HepG2 (cell line): ENCODE measurements around the gene BEST2. TPM values are rescaled to one million over a fixed set of nuclear protein-coding genes. Genes with fewer than 3 reads are reported as not detected.

Experiments used
- CBX5 ChIP-seq: sonication (generic); formaldehyde crosslinking; IDR thresholded peaks from 2 replicates; pipeline ENCODE4 v1.4.0; 2020; ENCODE audit warnings: missing genetic modification reagents, borderline replicate concordance
- CCAR2 ChIP-seq: fragments of 200-400 bp; formaldehyde crosslinking; optimal IDR thresholded peaks from 2 replicates; pipeline ENCODE3; 2018; ENCODE audit warnings: low read depth, mild to moderate bottlenecking, low read length, moderate library complexity
- DPF2 ChIP-seq: sonication (generic); formaldehyde crosslinking; IDR thresholded peaks from 2 replicates; pipeline ENCODE4 v1.4.0; 2020; ENCODE audit warnings: mild to moderate bottlenecking, low read depth, missing genetic modification reagents, borderline replicate concordance
- FOXC1 ChIP-seq: sonication (generic); formaldehyde crosslinking; IDR thresholded peaks from 2 replicates; pipeline ENCODE4 v1.8.0; 2022; ENCODE audit warnings: mild to moderate bottlenecking, missing genetic modification reagents, borderline replicate concordance
- HIVEP1 ChIP-seq: sonication (generic); formaldehyde crosslinking; IDR thresholded peaks from 2 replicates; pipeline ENCODE4 v1.4.0; 2020; ENCODE audit warnings: mild to moderate bottlenecking, missing genetic modification reagents
- MED1 ChIP-seq: sonication (generic); formaldehyde crosslinking; IDR thresholded peaks from 2 replicates; pipeline ENCODE4 v1.4.0; 2020; ENCODE audit warnings: missing genetic modification reagents
- MXD3 ChIP-seq: IDR thresholded peaks from 2 replicates; pipeline ENCODE4 v1.6.1; 2016; ENCODE audit warnings: mild to moderate bottlenecking, missing biosample characterization, missing genetic modification reagents
- PRDM4 ChIP-seq: sonication (generic); formaldehyde crosslinking; IDR thresholded peaks from 2 replicates; pipeline ENCODE4 v1.9.0; 2021; ENCODE audit warnings: missing genetic modification reagents, borderline replicate concordance
- PRPF4 ChIP-seq: fragments of 200-400 bp; formaldehyde crosslinking; IDR thresholded peaks from 2 replicates; pipeline ENCODE4 v1.6.1; 2016; ENCODE audit warnings: low read length, low read depth; ENCODE audit not compliant: poor library complexity, severe bottlenecking
- RFXAP ChIP-seq: sonication (generic); formaldehyde crosslinking; IDR thresholded peaks from 2 replicates; pipeline ENCODE4 v1.4.0; 2020; ENCODE audit warnings: missing genetic modification reagents, borderline replicate concordance
- SIX4 ChIP-seq: sonication (generic); formaldehyde crosslinking; IDR thresholded peaks from 2 replicates; pipeline ENCODE4 v1.4.0; 2020; ENCODE audit warnings: missing genetic modification reagents
- SOX5 ChIP-seq: IDR thresholded peaks from 2 replicates; pipeline ENCODE4 v1.6.1; 2016; ENCODE audit warnings: borderline replicate concordance
- THAP11 ChIP-seq: IDR thresholded peaks from 2 replicates; pipeline ENCODE4 v1.6.1; 2016; ENCODE audit warnings: missing biosample characterization, missing genetic modification reagents
- TIGD3 ChIP-seq: sonication (generic); formaldehyde crosslinking; IDR thresholded peaks from 2 replicates; pipeline ENCODE4 v1.5.1; 2020; ENCODE audit warnings: mild to moderate bottlenecking, missing genetic modification reagents, borderline replicate concordance
- TOPORS ChIP-seq: sonication (generic); formaldehyde crosslinking; IDR thresholded peaks from 2 replicates; pipeline ENCODE4 v1.8.0; 2023; ENCODE audit warnings: mild to moderate bottlenecking, missing genetic modification reagents
- ZBTB43 ChIP-seq: sonication (generic); formaldehyde crosslinking; conservative IDR thresholded peaks from 2 replicates; pipeline ENCODE4 v1.4.0; 2020; ENCODE audit warnings: missing genetic modification reagents
- ZBTB46 ChIP-seq: sonication (generic); formaldehyde crosslinking; IDR thresholded peaks from 2 replicates; pipeline ENCODE4 v1.4.0; 2020; ENCODE audit warnings: mild to moderate bottlenecking, missing genetic modification reagents, borderline replicate concordance
- ZFP82 ChIP-seq: sonication (generic); formaldehyde crosslinking; IDR thresholded peaks from 2 replicates; pipeline ENCODE4 v1.5.1; 2020; ENCODE audit warnings: mild to moderate bottlenecking, missing genetic modification reagents, borderline replicate concordance
- ZKSCAN8 ChIP-seq: IDR thresholded peaks from 2 replicates; pipeline ENCODE4 v1.6.1; 2016; ENCODE audit warnings: borderline replicate concordance, missing genetic modification reagents, missing compliant biosample characterization
- ZNF556 ChIP-seq: sonication (generic); formaldehyde crosslinking; IDR thresholded peaks from 2 replicates; pipeline ENCODE4 v1.4.0; 2020; ENCODE audit warnings: mild to moderate bottlenecking, missing genetic modification reagents, borderline replicate concordance
- ZNF747 ChIP-seq: sonication (generic); formaldehyde crosslinking; IDR thresholded peaks from 2 replicates; pipeline ENCODE4 v1.8.1; 2023; ENCODE audit warnings: missing genetic modification reagents, mild to moderate bottlenecking, borderline replicate concordance
- polyA plus RNA-seq, 8 experiments: library from polyadenylated mRNA; depleted of rRNA in 3 of 8; stranded (reverse) in 7 of 8; unstranded in 1 of 8; fragments of >200 nt; fragmentation: Illumina TruSeq in 4 of 8; extraction: Trizol in 4 of 8; gene quantifications; 2 replicates each; pipeline versions ENCODE4 v1.2.1 to v1.2.3, GENCODE V29; 2011 to 2016; ENCODE audit warnings: low read depth in 4 of 8, missing spikeins in 1 of 8, mixed read lengths in 1 of 8; ENCODE audit not compliant: insufficient read depth in 1 of 8
- total RNA-seq, 5 experiments: library from RNA; depleted of rRNA; stranded (reverse); fragments of >200 nt; fragmentation: Illumina TruSeq; extraction: Trizol; gene quantifications; 2 replicates each; pipeline ENCODE4 v1.2.3, GENCODE V29; 2016; ENCODE audit warnings: low read depth in 1 of 5

The BEST2 gene
- total and polyA plus RNA-seq, 2 of the 13 experiments (the other 11 are each of a cell fraction or from before 2014, with no cell fraction given) = not detected

- peak; percentile 85; the same call in 1 of the 2 replicates for TF ChIP-seq ZNF747 (CRISPR knock-in tag)
- 0 out of 2 replicates have a peak, but pooled peaks have one; percentile 47 for TF ChIP-seq SOX5 (CRISPR knock-in tag)
- no peak for TF ChIP-seq CCAR2
- TF ChIP-seq RFXAP (CRISPR knock-in tag) = 0 out of 2 replicates have a peak, but pooled peaks have one; percentile 70
- peak; percentile 91; the same call in 1 of the 2 replicates for TF ChIP-seq ZNF556 (CRISPR knock-in tag)
- no peak for TF ChIP-seq PRDM4 (CRISPR knock-in tag)
- peak; percentile 91 for TF ChIP-seq THAP11 (CRISPR knock-in tag)
- TF ChIP-seq ZBTB43 (CRISPR knock-in tag) = peak; percentile 24; the same call in 1 of the 2 replicates
- TF ChIP-seq TOPORS (CRISPR knock-in tag) = peak; percentile 70; the same call in 1 of the 2 replicates
- no peak for TF ChIP-seq PRPF4
- TF ChIP-seq MED1 (CRISPR knock-in tag) = peak; percentile 73
- peak; percentile 84; the same call in 1 of the 2 replicates for TF ChIP-seq MXD3 (CRISPR knock-in tag)
- peak; percentile 91 for TF ChIP-seq FOXC1 (CRISPR knock-in tag)
- TF ChIP-seq ZFP82 (CRISPR knock-in tag) = peak; percentile 95
- no peak for TF ChIP-seq ZBTB46 (CRISPR knock-in tag)
- TF ChIP-seq TIGD3 (CRISPR knock-in tag) = peak; percentile 88; the same call in 1 of the 2 replicates
- TF ChIP-seq CBX5 (CRISPR knock-in tag) = no peak; the same call in 1 of the 2 replicates
- no peak for TF ChIP-seq DPF2
- 0 out of 2 replicates have a peak, but pooled peaks have one; percentile 23 for TF ChIP-seq ZKSCAN8
- TF ChIP-seq SIX4 (CRISPR knock-in tag) = peak; percentile 41; the same call in 1 of the 2 replicates
- TF ChIP-seq HIVEP1 (CRISPR knock-in tag) = no peak; the same call in 1 of the 2 replicates
Measured at GRCh38 chr19:12801466-12802266, 50.1 kb downstream of the BEST2 start, which contains the start of the genes PRDX2 and THSD8 (continued).
